Metanephros (tissue), 1 donor: ENCODE results near the gene GGTLC3. TPM values are rescaled to one million over a fixed set of nuclear protein-coding genes. Genes with fewer than 3 reads are reported as not detected.

Source experiments
- total RNA-seq: library from RNA; depleted of rRNA; stranded (reverse); fragments of >200 nt; gene quantifications from one replicate; pipeline ENCODE4 v1.2.3, GENCODE V29; 2014

The GGTLC3 gene
- 0.29 TPM for total RNA-seq

DNA sequence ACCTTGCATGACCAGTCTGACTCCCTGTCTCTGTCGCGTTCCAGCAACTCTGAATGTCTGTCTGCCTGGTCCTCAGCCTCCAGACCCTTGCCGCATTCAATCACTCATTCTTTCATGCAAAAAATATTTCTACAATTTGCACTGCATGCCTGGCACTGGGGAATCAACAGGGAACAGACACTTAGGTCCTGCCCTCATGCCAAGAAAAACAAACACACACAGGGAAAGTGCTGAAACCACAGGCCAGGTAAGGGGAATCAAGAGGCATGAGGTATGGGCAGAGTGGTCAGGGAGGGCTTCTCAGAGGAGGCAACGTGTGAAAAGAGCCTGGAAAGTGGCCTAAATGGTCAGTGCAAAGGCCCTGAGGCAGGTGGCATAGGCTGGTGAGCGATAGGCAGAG lies at the start of gene GGTLC3:
TSS of gene GGTLC3 (minus strand) at position 101 of the 400 bp plus-strand sequence. CDS start 264 bp downstream, outside the sequence.

DNA sequence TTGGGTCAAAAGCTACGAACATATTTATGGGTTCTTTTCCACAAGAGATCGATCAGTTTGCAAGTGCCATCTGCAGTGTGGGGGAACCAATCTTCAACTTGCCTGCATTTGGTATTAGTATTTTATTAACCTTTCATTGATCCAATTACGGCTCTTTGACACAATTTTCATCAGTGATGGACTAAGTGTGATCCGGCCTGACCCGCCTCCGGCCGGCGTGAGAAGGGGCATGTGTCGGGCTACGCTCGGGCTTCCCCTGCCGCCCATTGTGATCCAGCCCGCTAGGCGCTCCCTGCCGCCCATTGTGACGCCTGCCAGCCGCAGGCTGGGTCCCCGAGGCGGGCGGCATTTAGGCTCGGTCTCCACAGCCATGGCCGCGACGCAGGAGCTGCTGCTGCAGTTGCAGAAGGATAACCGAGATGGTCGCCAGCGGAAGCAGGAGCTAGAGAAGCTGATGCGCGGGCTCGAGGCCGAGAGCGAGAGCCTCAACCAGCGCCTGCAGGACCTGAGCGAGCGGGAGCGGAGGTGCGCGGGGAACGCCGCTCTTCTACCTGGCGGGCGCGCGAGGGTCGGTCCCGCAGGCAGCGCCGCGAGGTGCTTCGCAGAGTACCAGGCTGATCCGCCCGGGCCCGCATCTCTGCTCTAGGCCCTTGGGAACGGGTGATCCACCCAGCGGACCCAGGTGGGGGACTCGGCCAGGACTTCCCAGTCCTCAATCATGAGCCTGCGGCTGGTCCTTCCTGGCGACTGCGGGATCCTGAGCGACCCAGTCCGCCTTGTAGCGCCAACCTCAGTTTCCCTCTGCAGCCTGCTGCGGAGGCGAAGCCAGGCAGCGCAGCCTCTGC lies 10.0 kb upstream of the GGTLC3 start, which contains the start of gene TMEM191B:
TSS of gene TMEM191B (plus strand) at position 51 of the 845 bp plus-strand sequence. CDS start at position 230, 179 bp downstream.

Other genes with a start within 250 kb of the GGTLC3 start
- 3.1 TPM for gene TMEM191B, start 9.6 kb upstream of the GGTLC3 start, total RNA-seq
- 0.35 TPM for gene RIMBP3, start 93.8 kb upstream of the GGTLC3 start, total RNA-seq